Measurements from ENCODE around the gene NANOS3. TPM values are rescaled to one million over a fixed set of nuclear protein-coding genes. Genes with fewer than 3 reads are reported as not detected.
A peak's percentile ranks its signal among the peaks of the same experiment; 100 is the strongest.

NANOS3 gene
- total RNA-seq, 1 donor from 2014 or later: 0.68 TPM

DNA sequence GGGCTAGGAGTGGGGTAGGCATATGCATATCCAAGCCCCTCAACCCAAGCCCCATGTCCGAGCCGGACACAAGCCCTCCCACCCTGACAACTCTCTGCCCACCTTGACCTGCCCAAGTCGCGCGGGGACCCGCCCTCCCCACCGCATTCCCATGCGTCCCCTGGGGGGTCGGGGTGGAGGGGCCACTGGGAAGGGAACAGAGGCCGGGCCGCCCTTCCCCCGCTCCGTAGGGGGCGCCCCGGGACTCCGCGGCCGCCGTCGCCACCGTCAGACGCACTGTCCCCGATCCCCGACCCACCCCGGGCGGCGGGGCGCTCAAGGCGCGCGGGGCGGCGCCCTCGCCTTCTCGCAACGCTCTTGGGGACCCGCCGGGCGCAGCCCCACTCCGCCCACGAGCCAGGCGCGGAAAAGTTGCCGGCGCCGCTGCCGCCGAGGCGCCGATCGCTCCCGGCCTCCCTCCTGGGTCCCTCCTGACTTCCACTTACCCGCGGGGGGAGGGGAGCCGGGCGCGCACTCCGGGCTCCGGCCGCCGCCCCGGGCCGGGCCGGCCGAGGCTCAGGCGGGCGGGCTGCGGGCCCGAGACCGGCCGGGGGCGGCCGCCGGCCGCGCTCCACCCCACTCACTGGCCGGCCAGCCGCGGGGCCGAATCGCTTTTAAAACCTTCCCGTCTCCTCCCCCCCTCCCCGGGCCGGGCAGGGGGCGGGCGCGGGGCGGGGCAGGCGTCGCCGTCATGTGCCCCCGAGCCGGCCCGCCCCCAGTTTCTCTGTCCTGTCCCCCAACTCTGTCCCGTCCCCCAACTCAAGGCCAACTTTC is 34.4 kb upstream of the NANOS3 start:
- Histone ChIP-seq H3K36me3 (peaks cover 5% of the 10 kb centered on the region), H3K27me3 (ENCODE audit: low read depth) (no peaks in the 10 kb centered on the region), H3K4me3 (peak overlapping the region; percentile 83), H3K27ac (peak overlapping the region; percentile 100), H3K9me3 (no peaks in the 10 kb centered on the region), H3K4me1 (peaks cover 72% of the 10 kb centered on the region)
- intact Hi-C loops (cut with DNase I): no loop called here
- ATAC-seq (peak; percentile 38 to 45), DNase-seq (peak; percentile 91)
- TF ChIP-seq CTCF (IDR thresholded peaks at IDR 0.05): peak; percentile 17

DNA sequence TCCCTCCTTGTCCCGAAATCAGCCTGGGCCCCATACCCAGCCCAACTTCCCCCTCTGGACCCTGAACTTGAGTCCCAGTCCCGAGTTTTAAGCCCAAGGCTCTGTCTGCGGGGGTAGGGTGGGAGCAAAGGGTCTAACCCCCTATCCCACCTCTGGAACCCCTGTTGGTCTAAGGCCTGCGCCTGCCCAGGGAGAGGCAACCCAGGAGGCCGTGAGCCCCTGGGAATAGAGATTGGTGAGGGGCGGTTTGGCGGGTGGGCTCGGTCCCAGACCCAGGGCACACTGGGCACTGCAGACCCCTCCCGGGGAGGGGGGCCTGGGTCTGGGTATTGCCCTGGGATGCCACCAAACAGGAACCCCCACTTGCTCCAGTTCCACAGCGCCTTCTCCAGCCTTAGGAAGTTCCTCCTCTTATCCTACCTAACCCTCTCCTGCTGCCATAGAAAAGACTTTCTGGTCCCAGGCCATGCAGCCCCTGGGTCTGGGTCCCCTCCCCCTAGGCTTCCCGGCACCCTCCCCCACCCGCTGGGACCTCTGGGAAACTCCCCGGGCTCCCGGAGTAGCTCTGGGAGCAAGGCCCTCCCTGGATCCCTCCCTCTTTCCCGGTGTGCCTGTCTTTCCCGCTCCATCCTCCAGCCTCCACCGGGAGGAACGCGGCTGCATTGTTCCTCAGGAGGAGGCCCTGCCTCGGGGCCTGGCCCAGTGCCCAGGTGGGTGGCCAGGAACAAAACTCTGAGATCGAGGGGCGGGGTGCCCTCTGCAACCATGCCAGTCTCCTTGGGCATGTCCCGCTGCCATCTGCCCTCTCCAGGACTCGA is 33.6 kb upstream of the NANOS3 start:
- H3K9me3 ChIP-seq: no peaks in the 10 kb centered on the region
- H3K4me1 ChIP-seq: peaks cover 72% of the 10 kb centered on the region
- ATAC-seq: no peak
- H3K27me3 ChIP-seq (ENCODE audit: low read depth): no peaks in the 10 kb centered on the region
- H3K4me3 ChIP-seq: peak overlapping the region; percentile 83
- H3K27ac ChIP-seq: peak overlapping the region; percentile 100
- no peak for TF ChIP-seq CTCF (IDR thresholded peaks at IDR 0.05)
- DNase-seq: no peak
- H3K36me3 ChIP-seq: peaks cover 5% of the 10 kb centered on the region
- intact Hi-C loops (cut with DNase I): no loop called here

GRCh38 chr19:13844130-13844631 is 32.8 kb upstream of the NANOS3 start:
- no peak for DNase-seq
- peaks cover 72% of the 10 kb centered on the region for H3K4me1 ChIP-seq
- H3K27me3 ChIP-seq (ENCODE audit: low read depth): no peaks in the 10 kb centered on the region
- intact Hi-C loops (cut with DNase I): no loop called here
- no peak overlapping the region for H3K4me3 ChIP-seq
- H3K9me3 ChIP-seq: no peaks in the 10 kb centered on the region
- no peak for TF ChIP-seq CTCF (IDR thresholded peaks at IDR 0.05)
- ATAC-seq: no peak
- H3K36me3 ChIP-seq: peaks cover 5% of the 10 kb centered on the region
- H3K27ac ChIP-seq: peak overlapping the region; percentile 100

DNA sequence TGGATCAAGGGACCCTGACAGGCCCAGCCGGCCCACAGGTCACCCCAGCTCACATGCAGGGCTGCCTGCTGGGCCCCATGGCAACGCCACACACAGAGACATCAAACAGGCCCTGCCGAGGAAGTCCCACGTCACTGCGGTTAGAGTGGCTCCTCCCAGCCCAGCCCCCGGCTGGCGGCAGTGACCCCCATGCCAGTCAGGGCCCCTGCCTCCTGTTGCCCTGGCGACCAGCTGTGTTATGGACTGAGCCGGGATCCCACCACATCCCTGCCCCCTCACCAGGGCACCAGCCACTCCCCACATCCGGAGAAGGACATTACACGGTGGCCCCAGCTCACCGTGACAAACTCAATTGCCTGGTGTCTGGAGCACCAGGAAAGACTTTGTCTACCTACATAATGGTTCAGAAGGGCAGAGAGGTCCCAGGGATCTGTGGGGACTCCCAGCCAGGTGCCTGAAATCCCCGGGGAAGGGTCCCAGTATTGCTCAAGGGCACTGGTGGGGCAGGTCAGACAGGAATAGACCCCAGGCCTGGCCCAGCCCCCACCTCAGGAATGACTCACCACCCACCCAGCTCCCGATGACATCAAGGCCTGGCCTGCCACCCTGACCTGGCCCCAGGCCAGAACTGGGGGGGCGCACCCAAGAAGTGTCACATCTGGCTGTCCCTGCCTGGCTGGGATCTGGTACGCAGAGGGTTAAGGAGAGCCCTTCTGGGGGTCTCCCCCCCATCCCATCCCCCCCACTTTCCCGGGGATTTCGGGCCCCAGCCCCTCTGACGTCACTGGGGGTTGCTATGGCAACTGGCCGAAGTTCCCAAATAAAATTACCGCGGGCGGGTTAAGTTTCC is 30.2 kb upstream of the NANOS3 start:
- TF ChIP-seq CTCF (IDR thresholded peaks at IDR 0.05): no peak
- peak; percentile 66 to 73 for ATAC-seq
- no peaks in the 10 kb centered on the region for H3K9me3 ChIP-seq
- DNase-seq: peak; percentile 96
- H3K4me1 ChIP-seq: peaks cover 75% of the 10 kb centered on the region
- intact Hi-C loops (cut with DNase I): no loop called here
- H3K27me3 ChIP-seq (ENCODE audit: low read depth): no peaks in the 10 kb centered on the region
- H3K36me3 ChIP-seq: no peaks in the 10 kb centered on the region
- H3K4me3 ChIP-seq: peak overlapping the region; percentile 59
- peak overlapping the region; percentile 100 for H3K27ac ChIP-seq

All from lower lobe of right lung (tissue), 2 donors.